GM12865 (cell line): ENCODE results near the gene DTD1.

Experiments
- DNase-seq: peaks from one replicate; pipeline ENCODE4 v3.0.0; 2010; ENCODE audit warnings: low read depth
- H3K4me3 ChIP-seq: 2 replicates; pipeline ENCODE4 v1.5.1; 2011; ENCODE audit warnings: mild to moderate bottlenecking, low read depth, low read length, control low read depth
- TF ChIP-seq, protein P1 (sequence below): IDR thresholded peaks from 2 replicates; pipeline ENCODE4 v1.5.1; 2011; ENCODE audit warnings: low read length, control low read depth, low read depth, inconsistent platforms; ENCODE audit not compliant: insufficient read depth; ENCODE audit errors: missing control alignments

The DTD1 gene

DNA sequence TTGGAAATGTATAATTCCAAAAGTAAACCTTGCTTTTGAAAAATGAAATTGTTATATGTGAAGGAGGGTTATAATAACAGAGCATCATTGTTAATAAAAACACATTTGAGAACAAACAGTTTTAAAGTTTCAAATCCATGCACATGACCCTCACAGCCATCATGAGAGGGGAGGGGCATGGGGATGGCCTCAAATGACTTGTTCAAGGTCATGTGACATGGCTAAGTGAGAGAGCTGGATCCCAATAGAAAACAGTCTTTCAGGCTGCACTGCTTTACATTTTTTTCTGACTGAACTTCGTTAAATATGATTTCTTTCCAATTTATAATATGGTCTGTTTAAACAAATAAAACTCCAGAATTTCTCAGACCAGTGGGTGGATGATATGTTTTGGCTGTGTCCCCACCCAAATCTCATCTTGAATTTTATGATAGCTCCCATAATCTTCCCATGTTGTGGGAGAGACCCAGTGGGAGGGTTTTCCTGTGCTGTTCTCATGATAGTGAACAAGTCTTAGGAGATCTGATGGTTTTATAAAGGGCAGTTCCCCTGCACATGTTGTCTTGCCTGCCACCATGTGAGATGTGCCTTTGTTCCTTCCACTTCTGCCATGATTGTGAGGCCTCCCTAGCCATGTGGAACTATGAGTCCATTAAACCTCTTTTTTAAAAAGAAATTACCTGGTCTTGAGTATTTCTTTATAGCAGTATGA lies 66.0 kb downstream of the DTD1 start:
- TF ChIP-seq, protein P1, sequence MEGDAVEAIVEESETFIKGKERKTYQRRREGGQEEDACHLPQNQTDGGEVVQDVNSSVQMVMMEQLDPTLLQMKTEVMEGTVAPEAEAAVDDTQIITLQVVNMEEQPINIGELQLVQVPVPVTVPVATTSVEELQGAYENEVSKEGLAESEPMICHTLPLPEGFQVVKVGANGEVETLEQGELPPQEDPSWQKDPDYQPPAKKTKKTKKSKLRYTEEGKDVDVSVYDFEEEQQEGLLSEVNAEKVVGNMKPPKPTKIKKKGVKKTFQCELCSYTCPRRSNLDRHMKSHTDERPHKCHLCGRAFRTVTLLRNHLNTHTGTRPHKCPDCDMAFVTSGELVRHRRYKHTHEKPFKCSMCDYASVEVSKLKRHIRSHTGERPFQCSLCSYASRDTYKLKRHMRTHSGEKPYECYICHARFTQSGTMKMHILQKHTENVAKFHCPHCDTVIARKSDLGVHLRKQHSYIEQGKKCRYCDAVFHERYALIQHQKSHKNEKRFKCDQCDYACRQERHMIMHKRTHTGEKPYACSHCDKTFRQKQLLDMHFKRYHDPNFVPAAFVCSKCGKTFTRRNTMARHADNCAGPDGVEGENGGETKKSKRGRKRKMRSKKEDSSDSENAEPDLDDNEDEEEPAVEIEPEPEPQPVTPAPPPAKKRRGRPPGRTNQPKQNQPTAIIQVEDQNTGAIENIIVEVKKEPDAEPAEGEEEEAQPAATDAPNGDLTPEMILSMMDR, result no peak
- no peak for DNase-seq
- H3K4me3 ChIP-seq, result no peak overlapping the region

GRCh38 chr20:18654448-18654773 lies 66.6 kb downstream of the DTD1 start:
- DNase-seq, result no peak
- no peak overlapping the region for H3K4me3 ChIP-seq
- TF ChIP-seq, protein P1, result no peak

DNA sequence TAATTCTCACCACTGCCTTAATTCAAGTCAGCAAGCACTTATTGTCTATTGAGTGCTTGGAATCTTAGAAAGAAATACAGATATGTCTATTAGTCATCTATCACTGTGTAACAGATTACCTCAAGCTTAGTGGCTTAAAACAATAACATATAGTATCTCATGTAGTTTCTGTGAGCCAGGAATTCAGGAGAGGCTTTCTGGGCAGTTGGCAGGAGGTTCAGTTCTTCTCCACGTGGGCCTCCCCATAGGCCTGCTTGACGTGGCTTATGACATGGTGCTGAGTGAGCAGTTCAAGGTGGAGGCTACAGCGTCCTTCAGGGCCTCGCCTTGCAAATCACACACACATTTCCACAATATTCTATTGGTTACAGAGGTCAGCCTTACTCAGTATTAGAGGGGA lies 69.7 kb downstream of the DTD1 start:
- no peak overlapping the region for H3K4me3 ChIP-seq

DNA sequence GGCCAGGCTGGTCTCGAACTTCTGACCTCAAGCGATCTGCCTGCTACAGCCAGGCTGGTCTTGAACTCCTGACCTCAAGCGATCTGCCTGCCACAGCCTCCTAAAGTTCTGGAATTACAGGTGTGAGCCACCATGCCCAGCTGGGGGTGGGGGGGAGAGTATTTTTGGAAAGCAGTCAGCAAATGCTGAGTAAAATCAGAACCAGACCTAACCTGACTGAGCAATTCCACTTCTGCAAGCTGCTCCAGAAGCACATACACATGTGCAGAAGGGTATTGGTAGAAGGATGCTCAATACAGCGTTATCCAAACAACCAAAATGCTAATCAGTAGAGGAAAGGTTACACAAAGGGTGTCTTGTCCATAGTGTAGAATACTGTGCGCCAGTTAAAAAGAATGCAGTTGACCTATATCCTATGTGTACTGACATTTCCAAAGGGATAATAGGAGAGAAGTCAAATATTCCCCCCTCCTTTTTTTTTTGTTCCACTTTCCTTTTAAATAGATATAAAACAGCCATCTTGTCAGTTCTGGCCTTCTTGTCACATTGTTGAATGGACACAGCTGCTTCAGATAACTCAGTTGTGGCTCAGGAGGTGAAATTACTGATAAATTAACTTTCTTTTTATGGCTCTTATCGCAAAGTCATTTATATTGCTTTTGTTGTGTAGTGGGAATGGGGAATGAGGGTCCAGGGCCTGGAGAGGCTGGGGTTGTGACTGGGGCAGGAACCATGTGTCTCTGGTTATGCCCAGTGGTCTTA lies 74.6 kb downstream of the DTD1 start:
- peak; percentile 80 for DNase-seq
- H3K4me3 ChIP-seq, result no peak overlapping the region
- TF ChIP-seq, protein P1, result no peak

More for the DNA sequence above, 69.7 kb downstream of the DTD1 start:
- no peak for DNase-seq
- TF ChIP-seq, protein P1, result no peak

DNA sequence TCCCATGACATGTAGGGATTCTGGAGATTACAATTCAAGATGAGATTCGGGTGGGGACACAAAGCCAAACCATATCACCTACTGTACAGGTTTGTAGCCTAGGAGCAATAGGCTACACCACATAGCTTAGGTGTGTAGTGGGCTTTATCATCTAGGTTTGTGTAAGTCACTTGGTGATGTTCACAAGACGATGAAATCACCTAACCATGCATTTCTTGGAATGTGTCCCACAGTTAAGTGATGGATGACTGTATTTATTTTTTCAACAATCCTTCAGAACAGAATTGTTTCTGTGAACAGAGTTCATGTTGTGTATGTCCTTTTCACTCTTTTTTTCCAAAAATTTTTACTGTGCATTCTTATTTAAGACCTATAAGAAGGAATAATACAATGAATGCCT lies 76.1 kb downstream of the DTD1 start:
- H3K4me3 ChIP-seq, result no peak overlapping the region
- TF ChIP-seq, protein P1, result no peak
- DNase-seq, result no peak

DNA sequence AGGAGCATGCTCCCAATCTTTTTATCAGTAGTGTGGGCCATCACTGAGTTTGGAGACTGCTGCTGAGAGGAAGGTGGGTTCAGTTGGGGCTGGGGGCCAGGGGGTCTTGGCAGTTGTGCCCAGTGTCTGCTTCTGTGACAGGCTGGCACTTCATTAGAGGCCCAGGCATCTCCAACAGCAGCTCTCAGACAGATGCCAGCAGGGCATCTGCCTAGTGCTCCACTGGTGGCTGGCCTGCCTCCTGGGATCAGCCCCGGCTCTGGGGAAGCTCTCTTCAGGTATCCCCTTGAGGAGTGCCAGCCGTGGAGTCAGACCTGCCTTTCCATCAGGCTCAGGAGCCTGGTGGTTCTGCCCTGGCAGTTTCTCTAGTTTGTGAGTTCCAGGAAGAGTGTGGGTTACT lies 77.3 kb downstream of the DTD1 start:
- H3K4me3 ChIP-seq, result no peak overlapping the region
- TF ChIP-seq, protein P1, result no peak
- no peak for DNase-seq
